GM19463 (cell line): ENCODE data around the gene GUCY1A1.
A peak's percentile ranks its signal among the peaks of the same experiment; 100 is the strongest.

Experiments
- ATAC-seq: cut with Tn5 transposase; IDR thresholded peaks from one replicate; pipeline ENCODE4 v1.9.1; 2021; ENCODE audit warnings: mild to moderate bottlenecking, moderate library complexity; ENCODE audit not compliant: unreplicated experiment

The GUCY1A1 gene

DNA sequence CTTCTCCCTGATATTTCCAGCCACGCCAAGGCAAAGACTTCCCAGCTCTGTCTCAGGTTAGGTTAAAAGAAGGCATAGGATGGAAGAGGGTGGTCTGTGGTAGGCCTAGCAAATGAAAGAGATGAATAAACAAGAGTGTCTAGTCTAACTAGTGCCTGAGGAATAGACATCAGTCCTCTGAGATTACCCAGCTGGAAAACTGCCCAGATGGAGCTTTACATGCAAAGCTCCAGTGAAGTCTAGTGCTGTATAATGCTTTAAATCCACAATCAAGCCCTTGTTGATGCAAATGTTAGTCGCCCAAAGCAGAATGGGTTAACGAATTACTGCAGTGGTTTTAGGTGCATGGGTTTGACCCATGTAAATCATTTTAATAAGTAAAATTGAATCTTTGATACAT lies 67.4 kb downstream of the GUCY1A1 start:
- ATAC-seq, result no peak

DNA sequence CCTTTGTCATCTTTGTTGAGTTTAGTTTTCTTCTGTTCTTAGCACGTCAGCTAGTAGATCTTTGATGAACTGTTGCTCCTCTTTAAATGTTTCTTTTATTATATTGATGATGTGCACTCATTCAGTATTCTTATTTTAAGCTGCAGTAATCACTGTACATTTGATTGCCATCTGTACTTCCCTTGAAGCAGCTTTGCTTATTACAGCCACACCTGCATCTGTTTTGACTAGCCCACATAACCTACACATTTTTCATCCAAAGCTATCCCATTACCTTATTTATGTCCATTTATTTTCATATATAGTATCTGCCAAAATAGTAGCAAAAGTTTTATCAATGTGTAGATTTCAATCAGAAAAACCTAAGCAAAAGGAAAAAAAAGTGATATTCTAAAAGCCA lies 68.3 kb downstream of the GUCY1A1 start:
- ATAC-seq, result no peak

DNA sequence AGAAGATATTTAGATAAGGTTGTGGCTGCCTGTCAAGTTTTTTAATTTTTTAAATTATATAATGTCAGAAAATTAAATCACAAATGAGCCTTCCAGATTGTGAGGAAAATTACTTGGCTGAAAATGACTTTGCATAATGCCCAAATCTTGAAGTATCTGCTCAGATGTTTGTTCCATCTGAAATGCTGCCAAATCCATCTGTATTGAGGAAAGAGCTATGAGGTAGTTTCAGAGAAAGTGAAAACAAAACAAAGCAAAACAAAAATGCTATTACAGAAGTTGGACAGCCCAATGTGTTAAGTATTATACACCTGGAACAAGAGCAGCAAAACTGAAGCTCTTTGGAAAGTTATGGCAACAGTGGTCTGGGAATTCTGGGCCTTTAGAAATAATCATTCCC lies 68.8 kb downstream of the GUCY1A1 start:
- no peak for ATAC-seq

DNA sequence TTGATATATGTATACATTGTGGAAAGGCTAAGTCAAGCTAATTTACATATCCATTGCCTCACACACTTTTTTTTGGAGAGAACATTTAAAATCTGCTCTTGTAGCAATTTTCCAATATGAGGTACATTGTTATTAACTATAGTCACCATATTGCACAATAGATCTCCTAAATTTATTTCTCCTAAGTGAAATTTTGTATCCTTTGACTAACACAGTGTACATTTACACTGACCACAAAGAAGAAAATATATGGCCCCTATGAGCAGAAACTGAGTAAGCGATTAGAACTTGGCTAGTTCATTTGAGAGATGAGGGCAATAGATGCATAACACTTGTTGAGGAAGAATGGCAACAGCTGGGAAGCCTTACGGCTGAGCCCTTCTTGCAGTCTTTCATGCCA lies 71.9 kb downstream of the GUCY1A1 start:
- ATAC-seq, result no peak

DNA sequence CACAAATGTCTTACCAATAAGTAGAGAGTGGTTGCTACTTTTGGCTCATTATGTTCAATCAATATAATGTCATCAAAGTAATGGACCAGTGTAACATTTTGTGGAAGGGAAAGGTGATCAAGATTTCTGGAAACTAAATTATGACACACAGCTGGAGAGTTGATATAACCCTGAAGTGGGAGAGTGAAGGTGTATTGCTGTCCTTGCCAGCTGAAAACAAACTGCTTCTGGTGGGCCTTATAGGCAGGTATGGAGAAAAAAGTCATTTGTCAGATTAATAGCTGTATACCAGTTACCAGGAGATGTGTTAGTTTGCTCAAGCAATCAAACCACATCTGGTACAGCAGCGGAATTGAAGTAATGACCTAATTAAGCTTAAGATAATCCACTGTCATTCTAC lies 74.9 kb downstream of the GUCY1A1 start:
- no peak for ATAC-seq

DNA sequence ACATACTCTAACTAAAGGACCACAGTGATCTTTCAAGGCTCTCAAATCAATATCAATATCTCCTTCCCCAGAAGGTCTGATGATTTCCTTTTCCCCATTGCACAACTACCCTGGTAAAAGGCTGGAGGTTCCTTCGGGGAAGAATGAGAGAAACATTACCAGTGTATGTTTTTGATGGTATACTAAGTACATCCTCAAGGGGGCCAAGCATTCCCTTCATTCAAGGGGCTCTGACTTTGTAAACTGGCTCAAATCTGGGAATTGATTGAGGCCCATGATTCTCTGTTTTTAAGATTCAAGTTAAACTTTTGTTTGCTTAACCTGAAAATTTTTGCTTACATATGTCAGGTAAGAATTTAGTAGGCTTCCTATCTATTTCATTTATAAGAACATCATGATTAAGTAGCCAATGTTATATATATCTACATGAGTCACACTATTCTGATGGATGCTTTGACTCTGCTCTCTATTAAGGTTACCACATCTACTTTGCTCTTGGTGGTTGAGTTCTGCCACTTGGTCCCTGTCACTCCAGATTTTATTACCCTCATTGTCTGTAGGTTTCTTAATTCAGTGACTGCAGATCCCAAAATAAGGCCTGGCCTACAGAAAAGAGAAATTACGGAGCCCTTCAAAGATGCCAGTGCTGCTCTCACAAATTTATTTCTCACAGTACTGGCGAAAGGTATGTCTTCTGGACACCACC lies 75.8 kb downstream of the GUCY1A1 start:
- no peak for ATAC-seq

DNA sequence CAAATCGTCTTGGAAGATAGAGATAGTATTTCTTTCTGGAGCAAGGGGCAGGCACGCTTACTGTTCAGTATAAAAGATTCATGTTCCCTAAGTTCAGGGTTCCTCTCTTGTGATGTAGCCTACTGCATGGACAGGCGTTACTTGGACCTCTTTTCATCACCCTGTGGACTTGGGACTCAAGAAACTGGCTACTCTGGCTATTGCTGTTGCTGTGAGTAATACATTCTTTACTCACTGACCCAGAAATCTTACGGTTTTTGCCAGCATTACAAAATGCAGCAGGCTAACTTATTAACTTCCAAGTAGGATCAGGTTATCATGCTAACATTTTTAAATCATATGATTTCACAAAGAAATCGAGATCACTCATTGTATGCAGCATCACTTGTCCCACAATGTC lies 79.3 kb downstream of the GUCY1A1 start:
- no peak for ATAC-seq

DNA sequence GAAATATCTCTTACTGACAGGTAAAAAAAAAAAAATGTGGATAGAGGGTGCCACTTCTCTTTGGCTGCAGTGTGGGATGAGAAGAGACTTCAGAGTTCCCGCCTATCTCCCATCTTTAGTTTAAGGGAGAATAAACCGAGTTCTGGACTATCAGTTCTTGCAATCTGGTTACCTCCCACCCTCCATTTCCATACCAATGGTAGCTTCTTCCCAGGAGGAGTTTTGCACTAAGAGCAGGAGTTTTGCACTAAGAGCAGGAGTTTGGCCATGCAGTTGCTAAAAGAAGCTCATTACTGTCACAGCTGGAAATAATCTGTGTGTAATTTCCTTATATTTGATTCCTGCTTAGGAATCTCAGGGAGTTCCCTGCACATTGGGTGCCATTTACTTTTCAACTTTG lies 81.4 kb downstream of the GUCY1A1 start:
- ATAC-seq, result no peak

DNA sequence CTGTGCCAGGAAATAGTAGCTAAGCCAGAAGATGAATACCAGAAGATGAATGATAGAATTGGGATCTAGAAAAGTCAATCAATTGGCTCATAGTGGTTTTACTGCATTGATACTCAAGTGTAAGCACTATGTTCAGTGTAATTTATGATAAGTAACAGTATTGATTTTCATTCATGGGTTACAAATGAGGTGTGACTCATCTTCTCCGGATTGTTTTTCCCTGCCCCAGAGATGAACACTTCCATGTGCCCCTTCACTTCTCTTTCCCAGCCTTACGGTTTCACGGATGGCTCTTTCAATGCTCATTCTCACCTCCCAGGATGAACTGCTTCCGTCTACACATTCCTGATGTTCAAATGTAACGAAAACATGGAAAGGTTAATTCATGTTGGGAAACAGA lies 82.4 kb downstream of the GUCY1A1 start:
- no peak for ATAC-seq

DNA sequence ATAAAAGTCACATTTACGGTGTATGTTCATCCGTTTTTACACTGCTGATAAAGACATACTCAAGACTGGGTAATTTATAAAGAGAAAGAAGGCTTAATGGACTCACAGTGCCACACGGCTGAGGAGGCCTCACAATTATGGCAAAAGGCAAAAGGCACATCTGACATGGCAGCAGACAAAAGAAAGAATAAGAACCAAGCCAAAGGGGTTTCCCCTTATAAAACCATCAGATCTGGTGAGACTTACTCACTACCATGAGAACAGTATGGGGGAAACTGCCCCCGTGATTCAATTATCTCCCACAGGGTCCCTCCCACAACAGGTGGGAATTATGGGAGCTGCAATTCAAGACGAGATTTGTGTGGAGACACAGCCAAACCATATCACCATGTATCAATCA lies 84.9 kb downstream of the GUCY1A1 start:
- ATAC-seq, result no peak

DNA sequence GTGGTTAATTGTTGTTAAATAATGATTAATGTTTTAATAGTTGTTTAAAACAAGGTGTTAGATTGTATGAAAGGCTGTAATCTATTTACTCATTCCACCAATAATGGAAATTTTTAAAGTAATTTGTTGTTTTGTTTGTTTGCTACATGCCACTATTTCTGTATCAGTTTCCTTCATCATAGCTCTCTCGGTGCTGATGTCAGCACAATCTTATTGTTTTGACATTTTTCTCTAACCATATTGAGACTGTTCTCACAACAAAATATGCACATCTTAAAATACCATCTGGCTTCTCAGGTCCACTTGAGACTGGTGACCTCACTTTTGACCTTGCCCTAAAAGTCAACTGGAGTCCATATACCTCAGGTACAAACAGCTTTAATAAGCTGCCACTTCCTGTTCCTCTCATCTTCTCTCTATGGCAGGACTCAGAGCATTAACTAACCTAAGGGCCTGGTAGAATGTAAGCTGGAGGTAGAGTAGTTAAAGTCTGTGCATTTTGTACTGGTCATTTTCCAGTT lies 91.2 kb downstream of the GUCY1A1 start:
- ATAC-seq, result no peak

DNA sequence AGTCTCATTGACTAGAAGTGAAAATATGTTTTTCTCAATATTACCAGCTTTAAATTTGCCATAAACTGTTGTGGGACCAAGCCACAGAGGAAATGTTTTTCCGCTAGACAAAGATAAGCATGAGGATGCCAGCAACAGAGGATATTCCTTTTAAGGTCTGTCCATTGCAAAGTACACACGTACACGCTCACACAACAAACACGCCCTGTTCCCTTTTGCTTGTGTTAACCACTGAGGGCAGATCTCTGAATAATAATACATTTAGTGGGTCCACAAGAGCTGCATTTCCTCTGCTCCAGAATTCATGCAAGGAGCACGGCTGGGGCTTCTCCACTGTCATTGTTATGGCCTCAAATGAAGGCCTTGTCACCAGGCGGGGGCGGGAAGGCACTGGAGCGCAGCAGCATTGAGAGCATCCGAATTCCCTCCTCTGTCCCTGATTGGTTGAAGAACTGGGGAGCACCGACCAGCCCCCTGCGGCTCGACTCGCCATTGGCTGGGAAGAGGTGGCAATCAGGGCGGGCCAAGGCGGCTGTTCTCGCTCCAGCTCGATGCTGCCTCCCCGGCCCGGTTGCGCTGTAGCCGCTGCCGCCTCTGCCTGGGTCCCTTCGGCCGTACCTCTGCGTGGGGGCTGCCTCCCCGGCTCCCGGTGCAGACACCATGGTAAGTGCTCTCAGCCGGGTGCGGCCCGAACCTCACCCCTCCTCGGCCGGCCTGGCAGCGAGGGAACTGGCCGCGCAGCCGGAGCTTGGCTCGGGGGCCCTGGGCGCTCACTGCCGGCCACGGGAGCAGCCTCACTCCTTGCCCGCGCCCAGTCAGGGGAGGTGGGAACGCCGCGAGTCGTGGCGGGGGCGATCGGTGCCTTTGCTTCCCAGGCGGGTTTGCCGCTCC lies 92.1 kb downstream of the GUCY1A1 start, which contains the start of gene GUCY1B1:
GUCY1B1 (plus strand) TSS at position 541 of the 891 bp plus-strand sequence; CDS start at position 661, 120 bp downstream.
- ATAC-seq, result peak; percentile 91

DNA sequence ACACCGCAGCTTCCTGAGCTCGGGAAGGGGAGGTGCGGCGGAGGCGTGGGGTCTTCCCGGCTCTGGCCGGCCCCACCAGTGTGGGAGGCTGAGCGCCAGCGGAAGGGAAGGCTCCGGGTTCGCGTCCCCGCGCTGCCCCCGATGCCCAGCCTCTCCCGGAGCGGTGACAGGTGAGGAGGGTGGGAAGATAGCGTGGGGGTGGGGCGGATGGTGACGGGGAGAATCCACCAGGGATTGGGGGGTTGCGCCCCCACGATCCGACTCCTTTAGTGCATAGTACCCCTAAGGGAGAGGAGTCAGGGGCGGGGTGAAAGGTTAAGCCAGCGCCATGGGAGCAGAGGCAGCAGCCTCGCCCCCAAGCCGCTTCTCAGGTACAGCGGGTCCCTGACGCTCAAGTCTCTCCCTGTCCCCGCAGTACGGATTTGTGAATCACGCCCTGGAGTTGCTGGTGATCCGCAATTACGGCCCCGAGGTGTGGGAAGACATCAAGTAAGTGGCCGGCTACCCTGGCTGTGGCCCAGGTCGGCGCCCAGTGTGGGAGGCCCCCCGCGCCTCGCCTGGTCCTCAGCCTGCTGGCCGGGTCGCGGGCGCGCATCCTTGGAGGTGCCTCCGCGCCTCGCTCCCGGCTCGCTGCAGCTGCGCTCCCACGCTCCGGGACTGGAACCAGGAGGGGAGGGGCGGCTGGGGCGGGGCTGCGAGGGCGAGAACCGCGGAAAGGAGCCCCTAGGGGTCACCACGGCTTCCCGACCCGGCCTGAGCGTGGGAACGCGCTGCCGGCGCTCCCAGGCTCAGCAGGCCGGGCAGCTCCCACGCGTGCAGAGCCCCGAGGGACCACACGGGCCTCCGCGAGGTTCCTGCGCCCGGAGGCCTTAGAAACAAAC lies 93.0 kb downstream of the GUCY1A1 start:
- ATAC-seq, result peak; percentile 29

DNA sequence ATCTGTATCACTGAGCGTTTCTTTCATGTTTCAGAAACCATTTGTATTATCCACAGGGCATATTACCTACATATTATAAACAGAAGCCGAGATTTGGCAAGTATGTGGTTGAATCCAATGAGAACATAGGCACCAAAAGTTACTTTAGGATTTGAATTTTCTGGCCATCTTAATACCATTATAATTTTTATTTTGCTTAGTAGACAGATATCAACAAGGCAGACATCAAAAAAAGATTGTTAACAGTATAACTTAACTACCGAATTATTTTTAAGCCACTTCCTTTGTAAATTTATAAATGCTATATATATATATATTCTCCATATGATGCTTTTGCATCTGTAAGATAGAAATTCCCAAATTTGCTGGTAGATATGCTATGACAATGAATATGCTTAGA lies 94.4 kb downstream of the GUCY1A1 start:
- no peak for ATAC-seq

DNA sequence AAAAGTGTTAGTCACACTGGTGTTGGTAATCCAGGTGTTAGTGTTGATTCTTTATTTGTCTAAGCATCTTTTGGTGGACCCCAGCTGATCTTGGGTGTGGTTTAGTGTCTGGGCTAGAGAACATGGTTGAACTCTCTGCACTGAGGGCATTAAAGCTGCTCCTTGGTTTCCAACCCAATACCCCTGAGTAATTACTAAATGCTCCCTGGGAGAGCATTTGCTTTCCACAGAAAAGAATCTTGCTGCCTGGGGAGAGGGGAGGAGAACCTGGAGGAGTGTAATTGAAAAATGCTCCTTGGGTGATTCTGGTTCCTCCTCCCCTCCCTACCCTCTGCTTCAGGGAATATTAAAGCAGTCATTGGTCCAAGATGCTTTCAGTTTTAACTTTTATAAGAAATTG lies 95.3 kb downstream of the GUCY1A1 start:
- ATAC-seq, result no peak

DNA sequence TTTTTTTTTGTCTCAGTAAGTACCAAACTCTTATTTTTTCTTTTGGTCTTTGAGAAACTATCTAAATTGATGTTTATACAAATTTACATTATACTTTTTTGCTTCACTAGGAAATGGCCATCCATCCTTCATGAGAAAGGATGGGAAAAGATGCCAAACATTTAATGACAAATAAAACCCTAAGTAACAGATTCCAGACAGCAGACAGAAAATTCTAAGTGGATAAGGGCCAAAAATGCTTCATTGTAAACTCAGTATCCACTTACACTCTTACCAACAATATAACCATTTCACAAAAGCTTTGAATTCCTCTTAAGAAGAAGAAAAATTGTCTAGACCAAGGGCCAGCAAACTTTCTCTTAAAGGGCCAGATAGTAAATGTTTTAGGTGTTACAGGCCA lies 95.7 kb downstream of the GUCY1A1 start:
- no peak for ATAC-seq

DNA sequence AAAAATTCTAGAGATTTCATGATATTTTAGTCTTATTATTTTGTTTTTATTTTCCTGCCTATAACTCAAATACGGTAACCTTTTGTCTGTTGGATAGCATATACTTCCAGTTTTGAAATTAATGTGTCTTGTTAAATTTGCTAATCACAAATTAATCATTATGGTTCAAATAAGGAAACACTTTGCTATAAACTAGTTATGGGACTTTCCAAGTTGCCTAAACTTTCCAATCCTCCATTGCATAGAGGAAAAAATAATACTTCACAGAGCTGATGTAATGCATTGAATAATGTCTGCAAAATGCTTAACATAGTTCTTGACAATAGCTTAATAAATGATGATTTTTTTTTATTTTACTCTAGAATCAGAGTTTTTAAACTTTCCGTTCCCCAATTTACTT lies 96.9 kb downstream of the GUCY1A1 start:
- ATAC-seq, result no peak

DNA sequence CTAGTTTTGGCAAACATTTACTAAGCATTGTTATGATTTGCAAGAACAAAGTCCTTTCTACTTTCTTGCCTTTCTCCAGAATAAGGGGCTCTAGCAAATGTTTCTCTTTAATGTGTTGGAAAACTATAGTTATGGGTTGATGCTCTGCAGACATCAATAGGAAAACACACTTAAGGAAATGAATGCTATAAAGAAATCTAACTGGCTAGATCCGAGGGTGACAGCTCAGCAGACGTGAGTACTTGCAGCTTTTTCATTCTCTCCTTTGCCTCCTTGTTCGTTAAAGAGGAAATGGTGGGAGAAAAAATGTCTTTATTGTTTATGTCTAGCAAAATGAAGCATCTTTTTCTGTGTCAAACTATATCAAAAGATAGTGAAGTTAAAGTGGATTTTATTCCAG lies 98.5 kb downstream of the GUCY1A1 start:
- ATAC-seq, result no peak

DNA sequence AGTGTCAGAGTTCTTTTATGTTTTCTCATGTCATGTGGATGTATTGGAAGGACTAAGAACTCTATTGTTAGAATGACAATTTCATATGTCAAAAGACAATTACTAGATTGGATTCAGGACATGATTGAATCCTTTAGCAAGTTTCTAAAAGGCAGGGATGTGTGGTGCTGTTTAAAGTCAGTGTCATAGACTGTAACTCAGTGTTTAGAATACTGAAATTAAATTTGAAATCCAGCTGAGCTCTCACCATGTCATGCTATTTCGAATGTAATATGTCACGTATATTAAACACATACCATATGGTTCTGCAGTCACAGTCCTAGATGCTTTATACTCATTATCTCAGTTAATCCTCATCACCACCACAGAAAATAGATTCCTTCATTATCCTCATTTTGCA lies 100.0 kb downstream of the GUCY1A1 start:
- ATAC-seq, result no peak

DNA sequence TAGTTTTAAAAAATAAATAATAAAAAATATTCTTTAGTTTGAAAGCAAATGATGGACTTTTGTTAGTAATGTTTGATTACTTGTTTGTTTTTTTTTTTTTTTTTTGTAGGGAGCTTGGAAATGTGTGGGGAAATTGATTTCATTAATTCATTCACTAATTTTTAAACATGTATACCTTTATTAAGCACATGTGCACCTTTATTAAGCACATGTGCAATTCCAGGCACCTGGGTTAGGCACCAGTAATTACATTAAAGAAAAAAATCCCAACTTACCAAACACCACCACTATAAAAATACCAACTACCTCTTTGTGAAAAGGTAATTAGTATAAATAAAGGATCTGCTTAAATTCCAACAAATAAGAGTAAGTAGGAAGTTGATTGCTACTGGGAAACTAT lies 101.7 kb downstream of the GUCY1A1 start:
- ATAC-seq, result no peak

DNA sequence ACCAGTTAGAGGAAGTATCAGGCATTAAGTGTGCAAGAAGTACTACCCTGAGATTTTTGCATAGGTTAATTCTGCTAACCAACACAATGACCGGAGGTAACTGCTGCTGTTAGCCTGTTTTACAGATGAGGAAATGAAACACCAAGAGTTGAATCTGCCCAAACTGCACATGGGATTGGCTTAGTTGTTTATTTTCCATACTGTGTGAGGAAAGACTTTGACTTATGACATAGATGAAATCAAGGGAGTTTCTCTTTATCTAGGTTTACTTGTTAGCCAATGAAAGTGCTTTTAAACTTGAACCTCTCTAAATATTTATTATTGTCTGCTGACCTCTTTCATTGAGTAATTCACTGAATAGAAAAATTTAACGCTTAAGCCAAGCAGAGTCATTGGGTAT lies 102.4 kb downstream of the GUCY1A1 start:
- ATAC-seq, result peak; percentile 89
